Activated CD8-positive, alpha-beta T cell treated with anti-CD3 and anti-CD28 coated beads for 36 hours (primary cell): ENCODE data around the gene ERCC4. TPM values are rescaled to one million over a fixed set of nuclear protein-coding genes. Genes with fewer than 3 reads are reported as not detected.

ENCODE experiments used
- ATAC-seq: fragments of 200-7000 bp; cut with Tn5 transposase; one replicate; pipeline ENCODE4 v1.10.0; 2021; ENCODE audit warnings: mild to moderate bottlenecking, moderate library complexity
- CTCF ChIA-PET: fragments of 350-600 bp; sonication (Branson Sonifier 250); formaldehyde crosslinking; loops from one replicate; lab custom pipeline; 2021; ENCODE audit warnings: antibody characterized with exemption; lab: Charles Lee
- POLR2A ChIA-PET: fragments of 350-600 bp; sonication (Branson Sonifier 250); formaldehyde crosslinking; loops from one replicate; lab custom pipeline; 2021; ENCODE audit warnings: antibody characterized with exemption; lab: Charles Lee
- DNase-seq: peaks from one replicate; pipeline ENCODE4 v3.0.0-alpha.2; 2020
- H3K27ac Mint-ChIP-seq: one replicate; pipeline ENCODE4 v1.8.0; 2021; ENCODE audit warnings: mild to moderate bottlenecking, mixed read lengths
- H3K27me3 Mint-ChIP-seq: one replicate; pipeline ENCODE4 v1.8.0; 2021; ENCODE audit warnings: mixed read lengths
- H3K36me3 Mint-ChIP-seq: one replicate; pipeline ENCODE4 v1.8.0; 2021; ENCODE audit warnings: low read depth, mixed read lengths
- H3K4me1 Mint-ChIP-seq: one replicate; pipeline ENCODE4 v1.8.0; 2021; ENCODE audit warnings: low read depth, mixed read lengths
- H3K4me3 Mint-ChIP-seq: one replicate; pipeline ENCODE4 v1.8.0; 2021; ENCODE audit warnings: mild to moderate bottlenecking, moderate library complexity, mixed read lengths
- H3K9me3 Mint-ChIP-seq: one replicate; pipeline ENCODE4 v1.8.0; 2021; ENCODE audit warnings: mixed read lengths
- CTCF ChIP-seq: fragments of 200-600 bp; IDR thresholded peaks from one replicate; pipeline ENCODE4 v1.8.0; 2022; ENCODE audit warnings: antibody characterized with exemption, mild to moderate bottlenecking
- intact Hi-C: fragments of 100-400 bp; cut with micrococcal nuclease; formaldehyde crosslinking; loops from one replicate; pipeline ENCODE4 v1.10.0; 2022
- total RNA-seq, 2 experiments: library from RNA; stranded (reverse); gene quantifications; one replicate each; pipeline ENCODE4 v1.2.3, GENCODE V29; 2021

ERCC4 gene
- total RNA-seq, 2 experiments from 2014 or later, result 6.2 to 13.3 TPM

- Mint-ChIP-seq H3K4me1 (peaks cover 4% of the 10 kb centered on the region), H3K27me3 (peaks cover 8% of the 10 kb centered on the region), H3K27ac (no peak overlapping the region), H3K36me3 (no peaks in the 10 kb centered on the region), H3K4me3 (no peak overlapping the region), H3K9me3 (no peaks in the 10 kb centered on the region)
- DNase-seq, result no peak
- CTCF ChIA-PET, result no interaction called here
- intact Hi-C loops, result no loop called here
- POLR2A ChIA-PET, result no interaction called here
- no peak for TF ChIP-seq CTCF
- no peak for ATAC-seq
These were observed 76.9 kb downstream of the ERCC4 start for GRCh38 chr16:13996778-13997288.

DNA sequence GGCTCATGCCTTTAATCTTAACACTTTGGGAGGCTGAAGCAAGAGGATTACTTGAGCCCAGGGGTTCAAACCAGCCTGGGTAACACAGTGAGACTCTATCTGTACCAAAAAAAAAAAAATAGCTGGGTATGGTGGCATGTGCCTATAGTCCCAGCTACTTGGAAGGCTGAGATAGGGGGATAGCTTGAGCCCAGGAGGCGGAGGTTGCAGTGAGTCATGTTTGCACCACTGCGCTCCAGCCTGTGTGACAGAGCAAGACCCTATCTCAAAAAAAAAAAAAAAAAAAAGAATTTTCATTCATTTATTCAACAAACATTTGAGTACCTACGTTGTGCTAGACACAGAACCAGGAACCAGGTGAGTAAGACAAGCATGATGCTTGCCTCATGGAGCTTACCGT is 77.6 kb downstream of the ERCC4 start:
- Mint-ChIP-seq H3K9me3 (no peaks in the 10 kb centered on the region), H3K27ac (no peak overlapping the region), H3K36me3 (no peaks in the 10 kb centered on the region), H3K4me1 (peaks cover 4% of the 10 kb centered on the region), H3K27me3 (peaks cover 14% of the 10 kb centered on the region), H3K4me3 (no peak overlapping the region)
- ChIA-PET POLR2A (no interaction called here), CTCF (no interaction called here)
- intact Hi-C loops, result no loop called here
- ATAC-seq (no peak), DNase-seq (no peak)
- no peak for TF ChIP-seq CTCF

DNA sequence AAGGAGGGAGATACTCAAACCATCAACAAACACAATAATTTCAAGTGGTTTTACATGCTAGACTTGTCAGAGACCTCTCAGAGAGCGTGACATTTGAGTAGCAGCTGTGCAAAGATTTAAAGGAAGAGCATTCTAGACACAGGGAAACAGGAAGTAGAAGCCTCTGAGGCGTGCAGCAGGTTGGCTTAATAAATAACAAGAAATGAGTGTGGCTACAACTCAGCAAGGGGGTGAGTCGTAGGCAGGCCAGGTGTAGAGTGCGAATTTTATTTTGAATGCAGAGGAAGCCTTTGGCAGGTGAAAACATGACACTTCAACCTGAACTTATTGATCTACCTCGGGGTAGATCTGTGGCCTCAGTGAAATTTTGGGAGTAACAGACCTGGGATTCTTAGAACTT is 78.0 kb downstream of the ERCC4 start:
- no peak overlapping the region for H3K27ac Mint-ChIP-seq
- ChIA-PET POLR2A (no interaction called here), CTCF (no interaction called here)
- no peaks in the 10 kb centered on the region for H3K36me3 Mint-ChIP-seq
- no peak for TF ChIP-seq CTCF
- H3K27me3 Mint-ChIP-seq, result peaks cover 14% of the 10 kb centered on the region
- ATAC-seq (no peak), DNase-seq (peak; percentile 15)
- no peaks in the 10 kb centered on the region for H3K9me3 Mint-ChIP-seq
- H3K4me1 Mint-ChIP-seq, result peaks cover 6% of the 10 kb centered on the region
- H3K4me3 Mint-ChIP-seq, result no peak overlapping the region
- intact Hi-C loops, result no loop called here

DNA sequence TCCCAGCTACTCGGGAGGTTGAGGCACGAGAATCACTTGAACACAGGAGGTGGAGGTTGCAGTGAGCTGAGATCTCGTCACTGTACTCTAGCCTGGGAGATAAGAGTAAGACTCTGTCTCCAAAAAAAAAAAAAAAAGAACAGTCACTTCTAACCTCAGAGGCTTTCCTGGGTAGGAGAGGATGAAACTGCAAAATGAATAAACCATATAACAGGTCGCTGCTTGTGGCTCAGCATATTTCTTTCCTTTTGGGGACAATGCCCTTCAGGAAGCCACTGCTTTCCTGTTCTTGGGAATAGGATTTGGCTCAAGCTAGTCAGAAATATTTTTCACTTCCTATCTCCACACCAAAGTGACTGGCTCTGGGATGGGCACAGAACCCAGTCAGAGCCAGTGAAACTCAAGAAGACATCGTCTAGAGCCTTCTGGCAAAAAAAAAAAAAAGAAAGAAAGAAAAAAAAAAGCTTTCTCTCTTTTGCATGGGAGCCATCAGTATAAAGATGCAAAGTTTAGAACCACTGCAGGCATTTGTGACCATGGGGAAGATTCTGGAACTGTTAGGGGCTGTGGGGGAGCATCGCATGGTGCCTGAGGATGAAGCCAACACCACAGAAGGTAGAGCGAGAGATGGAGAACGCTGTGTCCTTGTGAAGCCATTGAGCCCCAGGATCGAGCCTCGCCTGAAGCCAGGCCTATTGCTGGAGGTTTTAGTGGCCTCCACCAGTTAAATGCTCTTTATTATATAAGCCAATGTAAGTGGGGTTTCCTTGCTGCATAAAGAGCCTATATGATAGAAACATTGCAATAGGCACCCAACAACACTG is 79.3 kb downstream of the ERCC4 start:
- Mint-ChIP-seq H3K27ac (no peak overlapping the region), H3K27me3 (peaks cover 16% of the 10 kb centered on the region), H3K4me3 (no peak overlapping the region), H3K36me3 (no peaks in the 10 kb centered on the region), H3K4me1 (peaks cover 10% of the 10 kb centered on the region), H3K9me3 (no peaks in the 10 kb centered on the region)
- POLR2A ChIA-PET, result no interaction called here
- intact Hi-C loops, result no loop called here
- DNase-seq (no peak), ATAC-seq (no peak)
- no peak for TF ChIP-seq CTCF
- CTCF ChIA-PET, result no interaction called here

DNA sequence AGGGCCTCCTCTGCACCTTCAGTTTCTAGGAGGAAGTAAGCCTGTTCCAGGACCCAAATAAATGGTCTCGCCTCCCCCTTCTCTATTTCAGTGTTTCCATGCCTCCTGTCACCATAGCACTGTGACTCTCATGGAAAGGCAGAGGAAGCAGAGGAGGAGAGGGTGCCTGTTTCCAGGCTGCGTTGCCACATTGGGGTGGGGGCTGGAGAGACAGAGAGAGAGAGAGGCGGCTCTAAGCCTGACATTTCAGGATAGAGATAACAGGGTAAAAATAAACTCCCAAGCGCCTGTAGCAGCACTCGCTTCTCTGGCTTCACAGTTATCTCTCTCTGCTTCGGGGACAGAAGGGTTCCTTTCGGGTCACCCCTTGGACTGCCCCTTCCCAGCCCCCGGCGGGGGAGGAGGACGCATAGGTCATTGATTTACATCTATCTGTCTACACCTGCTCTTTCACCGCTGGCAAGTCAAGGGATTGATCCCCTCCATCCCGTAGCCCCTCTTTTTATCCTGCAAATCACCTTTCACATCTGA is 80.0 kb downstream of the ERCC4 start:
- Mint-ChIP-seq H3K4me3 (no peak overlapping the region), H3K9me3 (no peaks in the 10 kb centered on the region), H3K36me3 (no peaks in the 10 kb centered on the region), H3K27me3 (peaks cover 16% of the 10 kb centered on the region), H3K4me1 (peaks cover 10% of the 10 kb centered on the region), H3K27ac (no peak overlapping the region)
- ATAC-seq, result no peak
- no peak for DNase-seq
- ChIA-PET CTCF (no interaction called here), POLR2A (no interaction called here)
- intact Hi-C loops, result no loop called here
- TF ChIP-seq CTCF, result no peak
